RWPE1 (cell line): ENCODE results near the gene MEGF11.
"Not testable (repeated sequence)": the region's sequence is repeated elsewhere in the genome, so short reads cannot be mapped to it uniquely, and the experiment has no call there.

ENCODE experiments used
- CTCF ChIA-PET: fragments of 350-600 bp; sonication (Branson Sonifier 250); formaldehyde crosslinking; extraction: SDS; loops from one replicate; lab custom pipeline; 2021; lab: Yijun Ruan, JAX
- POLR2A ChIA-PET: fragments of 400-600 bp; formaldehyde crosslinking; extraction: SDS; loops from one replicate; lab custom pipeline; 2020; ENCODE audit warnings: antibody characterized with exemption; ENCODE audit not compliant: low non-redundant PET; lab: Yijun Ruan, JAX
- DNase-seq: peaks from one replicate; pipeline ENCODE4 v3.0.0; 2012; ENCODE audit warnings: low spot score
- H3K27ac ChIP-seq: fragments of 450-650 bp; 2 replicates; pipeline ENCODE4 v1.5.1; 2017
- TF ChIP-seq, protein P1 (sequence below): fragments of 450-650 bp; conservative IDR thresholded peaks from 2 replicates; pipeline ENCODE4 v1.5.1; 2017; ENCODE audit warnings: low read depth, mild to moderate bottlenecking

MEGF11 gene

DNA sequence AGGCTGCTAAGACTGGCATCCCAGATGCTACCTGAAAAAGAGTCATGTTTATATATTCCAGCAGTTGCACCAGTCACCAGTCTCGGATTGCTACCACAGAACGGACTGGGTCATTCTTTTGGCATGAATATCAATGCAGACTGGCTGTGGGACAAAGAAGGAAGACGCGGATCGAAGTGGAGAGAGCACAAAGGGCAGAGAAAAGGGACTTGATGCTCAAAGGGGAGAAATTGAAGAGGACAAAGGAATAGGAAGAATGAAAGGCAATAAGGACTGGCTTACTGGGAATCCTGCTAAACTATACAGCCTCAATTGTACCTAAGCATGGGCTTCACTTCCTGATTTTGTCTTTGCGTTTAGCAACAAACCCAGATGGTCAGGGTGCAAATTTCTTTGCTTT, 24.5 kb upstream of the MEGF11 start:
- POLR2A ChIA-PET, result no interaction called here
- CTCF ChIA-PET, result no interaction called here

DNA sequence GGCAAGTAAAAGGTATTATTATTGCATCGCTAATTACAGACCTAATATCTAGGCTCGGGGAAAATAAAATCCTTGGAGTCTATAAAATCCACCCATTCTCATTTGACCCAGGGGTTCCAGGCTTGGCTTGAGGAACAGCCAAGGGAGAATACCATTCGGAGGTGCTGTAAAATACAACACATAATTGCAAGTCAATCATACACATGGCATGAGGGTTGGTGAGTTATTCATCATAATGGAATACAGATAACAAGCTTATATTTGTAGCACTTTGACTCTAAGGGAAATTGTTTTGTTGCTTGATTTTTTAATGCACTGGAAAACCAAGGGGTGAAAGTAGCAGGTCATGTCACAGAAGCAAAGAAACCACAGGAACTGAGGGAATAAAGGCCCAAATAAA, 23.0 kb upstream of the MEGF11 start:
- no peak for DNase-seq
- ChIA-PET POLR2A (no interaction called here), CTCF (no interaction called here)
- TF ChIP-seq, protein P1, sequence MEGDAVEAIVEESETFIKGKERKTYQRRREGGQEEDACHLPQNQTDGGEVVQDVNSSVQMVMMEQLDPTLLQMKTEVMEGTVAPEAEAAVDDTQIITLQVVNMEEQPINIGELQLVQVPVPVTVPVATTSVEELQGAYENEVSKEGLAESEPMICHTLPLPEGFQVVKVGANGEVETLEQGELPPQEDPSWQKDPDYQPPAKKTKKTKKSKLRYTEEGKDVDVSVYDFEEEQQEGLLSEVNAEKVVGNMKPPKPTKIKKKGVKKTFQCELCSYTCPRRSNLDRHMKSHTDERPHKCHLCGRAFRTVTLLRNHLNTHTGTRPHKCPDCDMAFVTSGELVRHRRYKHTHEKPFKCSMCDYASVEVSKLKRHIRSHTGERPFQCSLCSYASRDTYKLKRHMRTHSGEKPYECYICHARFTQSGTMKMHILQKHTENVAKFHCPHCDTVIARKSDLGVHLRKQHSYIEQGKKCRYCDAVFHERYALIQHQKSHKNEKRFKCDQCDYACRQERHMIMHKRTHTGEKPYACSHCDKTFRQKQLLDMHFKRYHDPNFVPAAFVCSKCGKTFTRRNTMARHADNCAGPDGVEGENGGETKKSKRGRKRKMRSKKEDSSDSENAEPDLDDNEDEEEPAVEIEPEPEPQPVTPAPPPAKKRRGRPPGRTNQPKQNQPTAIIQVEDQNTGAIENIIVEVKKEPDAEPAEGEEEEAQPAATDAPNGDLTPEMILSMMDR, result no peak
- H3K27ac ChIP-seq, result no peak overlapping the region

More for the DNA sequence above, 24.5 kb upstream of the MEGF11 start:
- TF ChIP-seq, protein P1, result no peak
- no peak for DNase-seq
- H3K27ac ChIP-seq, result no peak overlapping the region

DNA sequence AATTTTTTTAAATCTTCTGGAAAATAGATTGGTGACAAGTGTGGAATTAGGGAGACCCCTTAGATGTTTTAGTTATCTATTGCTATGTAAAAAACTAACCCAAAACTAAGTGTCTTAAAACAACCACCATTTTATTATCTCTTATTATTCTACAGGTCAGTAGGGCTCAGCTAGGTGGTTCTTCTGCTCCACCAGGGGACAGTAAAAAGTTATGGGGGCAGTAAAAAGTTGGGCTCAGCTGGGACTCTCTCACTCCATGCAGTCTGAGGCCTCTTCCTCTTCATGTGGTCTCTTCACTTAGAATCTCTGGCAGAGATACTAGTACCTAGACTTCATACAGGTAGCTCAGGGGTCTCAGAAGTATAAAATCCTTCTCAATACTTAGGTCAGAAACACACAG, 21.8 kb upstream of the MEGF11 start:
- DNase-seq, result no peak
- TF ChIP-seq, protein P1, result no peak
- H3K27ac ChIP-seq, result no peak overlapping the region
- CTCF ChIA-PET, result no interaction called here
- POLR2A ChIA-PET, result no interaction called here

DNA sequence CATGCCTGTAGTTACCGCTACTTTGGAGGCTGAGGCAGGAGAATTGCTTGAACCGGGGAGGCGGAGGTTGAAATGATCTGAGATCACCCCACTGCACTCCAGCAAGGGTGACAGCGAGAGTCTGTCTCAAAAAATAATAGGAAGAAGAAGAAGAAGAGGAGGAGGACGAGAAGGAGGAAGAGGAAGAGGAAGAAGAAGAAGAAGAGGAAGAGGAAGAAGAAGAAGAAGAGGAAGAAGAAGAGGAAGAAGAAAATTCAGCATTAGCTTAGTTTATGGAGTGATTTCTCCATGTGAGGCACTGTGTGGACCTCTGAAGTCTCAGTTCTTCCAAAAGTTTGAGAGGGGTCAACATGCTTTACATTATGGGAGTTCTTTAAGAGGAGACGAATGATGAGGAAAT, 17.4 kb upstream of the MEGF11 start:
- H3K27ac ChIP-seq, result no peak overlapping the region
- POLR2A ChIA-PET, result no interaction called here
- no peak for DNase-seq
- TF ChIP-seq, protein P1, result no peak
- CTCF ChIA-PET, result interaction anchor here (0.6 kb wide), 1 partner anchor 22 kb away, joined by 7 read pairs; no protein-coding TSS in a partner anchor

DNA sequence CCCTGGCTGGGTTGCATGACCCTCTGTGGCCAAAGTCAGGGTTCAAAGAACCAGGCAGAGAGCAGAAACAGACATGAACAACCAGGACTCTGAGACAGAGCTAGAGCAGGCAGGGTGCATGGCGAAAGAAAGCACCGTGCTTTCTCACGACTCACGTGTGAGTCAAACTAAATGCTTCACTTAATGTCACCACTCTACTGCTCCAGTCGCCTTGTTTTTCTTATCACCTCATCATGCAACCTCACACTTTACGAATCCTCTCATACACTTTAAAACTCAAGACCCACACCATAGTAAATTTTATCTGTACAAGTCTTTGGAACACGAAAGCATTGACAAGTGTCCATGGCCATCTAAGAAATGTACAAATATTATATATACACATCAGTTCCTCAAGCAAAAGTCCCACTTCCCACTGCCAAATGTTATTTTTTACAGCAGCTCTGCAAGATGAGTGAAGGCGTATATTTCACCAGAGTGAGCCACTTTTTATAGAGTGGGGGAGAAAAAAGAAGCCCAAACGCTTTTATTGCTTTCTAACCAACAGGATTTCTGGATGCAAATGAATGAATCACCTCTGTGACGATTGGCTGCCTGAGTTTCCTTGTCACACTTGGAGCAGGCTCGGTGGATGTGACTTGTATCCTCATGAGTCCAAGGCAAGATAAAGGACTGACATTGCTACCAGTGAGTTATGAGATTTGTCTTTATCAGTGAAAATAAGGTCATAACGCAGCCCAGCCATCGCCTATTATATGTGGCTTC, 16.0 kb upstream of the MEGF11 start:
- ChIA-PET POLR2A (no interaction called here), CTCF (no interaction called here)
- TF ChIP-seq, protein P1, result no peak
- no peak overlapping the region for H3K27ac ChIP-seq
- peak; percentile 69 for DNase-seq

DNA sequence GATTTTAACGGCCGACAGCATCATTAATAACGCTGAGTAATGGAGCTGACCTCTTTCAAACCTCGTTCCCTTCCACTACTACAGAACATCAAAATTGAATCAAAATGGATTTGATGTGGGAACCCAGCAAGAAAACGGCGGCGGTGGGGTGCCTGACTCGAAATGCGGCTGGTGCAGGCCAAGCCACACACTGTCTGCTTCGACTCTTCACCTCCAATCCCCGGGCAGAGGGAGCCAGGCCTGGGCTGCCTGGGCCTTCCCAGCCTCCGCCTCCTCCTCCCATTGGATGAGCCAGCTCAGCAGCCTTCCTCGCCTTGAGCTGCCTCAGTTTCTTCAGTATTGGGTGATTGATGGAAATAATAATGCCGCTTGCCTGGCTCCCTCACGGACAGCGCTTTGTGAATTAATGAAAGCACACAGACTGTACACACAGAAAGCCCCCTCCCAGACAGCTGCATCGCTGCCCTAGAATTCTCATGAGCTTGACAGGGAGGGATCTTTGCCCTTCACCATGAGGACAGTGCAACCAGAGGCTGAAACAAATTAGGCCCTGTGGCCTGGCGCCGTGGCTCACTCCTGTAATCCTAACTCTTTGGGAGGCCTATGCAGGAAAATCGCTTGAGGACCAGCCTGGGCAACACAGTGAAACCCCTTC, 11.4 kb upstream of the MEGF11 start:
- ChIA-PET CTCF (interaction anchor here (0.9 kb wide), 1 partner anchor 14 kb away, joined by 4 read pairs; no protein-coding TSS in a partner anchor), POLR2A (no interaction called here)
- TF ChIP-seq, protein P1, result no peak
- DNase-seq, result no peak
- no peak overlapping the region for H3K27ac ChIP-seq

DNA sequence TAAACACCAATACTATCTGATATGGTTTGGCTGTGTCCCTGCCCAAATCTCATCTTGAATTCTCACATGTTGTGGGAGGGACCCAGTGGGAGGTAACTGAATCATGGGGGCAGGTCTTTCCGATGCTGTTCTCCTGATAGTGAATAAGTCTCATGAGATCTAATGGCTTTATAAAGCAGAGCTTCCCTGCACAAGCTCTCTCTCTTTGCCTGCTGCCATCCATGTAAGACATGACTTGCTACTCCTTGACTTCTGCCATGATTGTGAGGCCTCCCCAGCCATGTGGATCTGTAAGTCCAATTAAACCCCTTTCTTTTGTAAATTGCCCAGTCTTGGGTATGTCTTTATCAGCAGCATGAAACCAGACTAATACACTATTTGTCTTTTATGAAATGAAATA, 9.3 kb upstream of the MEGF11 start:
- DNase-seq, H3K27ac ChIP-seq, CTCF ChIA-PET, POLR2A ChIA-PET: not testable (repeated sequence)
